Renal cortex interstitium (tissue), 11 donors: ENCODE data around the gene SEZ6L2. TPM values are rescaled to one million over a fixed set of nuclear protein-coding genes. Genes with fewer than 3 reads are reported as not detected.
"Not testable (repeated sequence)": the region's sequence is repeated elsewhere in the genome, so short reads cannot be mapped to it uniquely, and the experiment has no call there.

Experiments
- DNase-seq, 11 donors: peaks; one replicate each; pipeline ENCODE4 v3.0.0-alpha.2; 2013; ENCODE audit warnings: low read depth in 9 of 11, low spot score in 4 of 11; ENCODE audit errors: extremely low read depth in 1 of 11
- polyA plus RNA-seq, 3 donors: library from polyadenylated mRNA; unstranded; fragments of 120-200 nt; gene quantifications; one replicate each; pipeline ENCODE4 v1.2.1, GENCODE V29; 2013; ENCODE audit not compliant: insufficient read length in 3 of 3

Gene SEZ6L2
- polyA plus RNA-seq, 3 donors, result 8.2 to 12.5 (median 12.4) TPM

- no peak for DNase-seq
Measured at GRCh38 chr16:29896841-29897240, 2.5 kb downstream of the SEZ6L2 start.

GRCh38 chr16:29894352-29894751, 5.0 kb downstream of the SEZ6L2 start:
- no peak for DNase-seq

DNA sequence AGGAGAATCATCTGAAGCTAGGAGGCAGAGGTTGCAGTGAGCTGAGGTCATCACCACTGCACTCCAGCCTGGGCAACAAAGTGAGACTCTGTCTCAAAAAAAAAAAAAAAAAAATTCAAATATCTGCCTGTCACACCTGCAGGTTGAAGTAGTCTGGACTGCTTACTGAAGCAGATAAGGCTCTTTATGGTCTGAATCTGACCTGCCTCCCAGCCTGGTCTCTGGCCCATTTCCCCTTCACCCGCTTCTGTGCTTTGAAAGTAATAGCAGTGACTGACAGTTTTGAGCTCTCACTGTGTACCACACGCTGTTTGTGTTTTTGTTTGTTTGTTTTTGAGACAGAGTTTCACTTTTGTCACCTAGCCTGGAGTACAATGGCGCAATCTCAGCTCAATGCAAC, 5.8 kb downstream of the SEZ6L2 start:
- no peak for DNase-seq

- DNase-seq, result no peak
Measured at GRCh38 chr16:29892458-29892813, 6.9 kb downstream of the SEZ6L2 start.

DNA sequence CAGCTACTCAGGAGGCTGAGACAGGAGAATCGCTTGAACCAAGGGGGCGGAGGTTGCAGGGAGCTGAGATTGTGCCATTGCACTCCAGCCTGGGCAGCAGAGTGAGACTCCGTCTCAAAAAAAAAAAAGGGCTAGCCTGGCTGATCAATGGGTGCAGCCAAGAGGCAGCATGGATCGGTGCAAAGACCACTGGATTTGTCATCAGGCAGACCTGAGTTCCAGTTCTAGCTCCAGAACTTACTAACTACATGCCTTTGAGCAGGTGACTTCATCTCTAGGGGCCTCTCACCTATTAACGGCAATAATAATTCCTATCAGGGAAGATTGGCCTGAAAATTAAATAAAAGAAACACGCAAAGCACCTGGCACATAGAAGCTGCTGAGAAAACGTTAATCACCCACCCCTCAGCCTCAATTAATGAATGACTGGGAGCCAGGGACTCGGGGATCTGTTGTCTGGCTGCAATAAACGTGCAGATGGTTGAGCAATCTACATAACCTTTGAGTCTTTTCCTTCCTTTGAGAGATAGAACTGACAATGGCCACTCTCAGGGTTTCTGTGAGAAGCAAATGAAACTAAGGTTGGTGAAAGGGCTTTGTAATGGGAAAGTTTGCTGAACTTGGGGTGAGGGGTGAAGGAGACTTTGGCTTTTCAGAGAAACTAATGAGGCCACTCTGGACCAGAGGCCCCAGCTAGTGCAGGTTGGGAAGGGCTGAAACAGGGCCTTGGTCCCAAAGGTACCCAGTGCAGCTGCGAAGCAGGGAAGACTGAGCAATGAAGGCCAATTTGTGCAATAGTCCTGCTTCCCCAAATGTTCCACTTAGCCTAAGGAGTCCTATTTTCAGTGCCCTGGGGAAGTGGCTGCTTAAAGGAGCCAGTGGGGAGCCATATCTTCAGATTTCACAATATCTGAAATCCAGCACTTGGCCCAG, 7.6 kb downstream of the SEZ6L2 start:
- DNase-seq, result peak in 1 of 11 donors; percentile 14

- not testable (repeated sequence) for DNase-seq
Measured at GRCh38 chr16:29889372-29889771, 10.0 kb downstream of the SEZ6L2 start.

- DNase-seq, result no peak
Measured at GRCh38 chr16:29883987-29884386, 15.4 kb downstream of the SEZ6L2 start.

DNA sequence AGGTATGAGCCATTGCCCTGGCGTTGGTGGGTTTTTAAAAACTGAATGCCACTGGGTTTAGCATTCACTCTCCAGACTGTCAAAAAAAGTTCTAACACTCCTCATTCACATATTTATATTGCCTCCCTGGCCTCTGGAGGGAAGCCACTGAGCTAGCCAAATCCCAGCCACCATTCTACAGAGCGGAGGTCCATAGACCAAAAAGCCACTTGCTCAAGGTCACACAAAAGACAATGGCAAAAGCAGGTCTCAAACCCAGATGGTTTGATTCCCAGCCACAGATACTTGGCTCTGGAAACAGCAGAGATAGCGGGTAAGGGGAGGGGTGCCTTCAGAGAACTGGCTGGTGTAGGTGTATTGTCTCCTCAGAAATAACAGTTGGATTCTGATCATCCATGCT, 18.3 kb downstream of the SEZ6L2 start:
- DNase-seq, result no peak

GRCh38 chr16:29878172-29878571, 21.2 kb downstream of the SEZ6L2 start:
- no peak for DNase-seq

GRCh38 chr16:29877266-29877961, 21.9 kb downstream of the SEZ6L2 start:
- peak in 2 of 11 donors; percentile 7 for DNase-seq

DNA sequence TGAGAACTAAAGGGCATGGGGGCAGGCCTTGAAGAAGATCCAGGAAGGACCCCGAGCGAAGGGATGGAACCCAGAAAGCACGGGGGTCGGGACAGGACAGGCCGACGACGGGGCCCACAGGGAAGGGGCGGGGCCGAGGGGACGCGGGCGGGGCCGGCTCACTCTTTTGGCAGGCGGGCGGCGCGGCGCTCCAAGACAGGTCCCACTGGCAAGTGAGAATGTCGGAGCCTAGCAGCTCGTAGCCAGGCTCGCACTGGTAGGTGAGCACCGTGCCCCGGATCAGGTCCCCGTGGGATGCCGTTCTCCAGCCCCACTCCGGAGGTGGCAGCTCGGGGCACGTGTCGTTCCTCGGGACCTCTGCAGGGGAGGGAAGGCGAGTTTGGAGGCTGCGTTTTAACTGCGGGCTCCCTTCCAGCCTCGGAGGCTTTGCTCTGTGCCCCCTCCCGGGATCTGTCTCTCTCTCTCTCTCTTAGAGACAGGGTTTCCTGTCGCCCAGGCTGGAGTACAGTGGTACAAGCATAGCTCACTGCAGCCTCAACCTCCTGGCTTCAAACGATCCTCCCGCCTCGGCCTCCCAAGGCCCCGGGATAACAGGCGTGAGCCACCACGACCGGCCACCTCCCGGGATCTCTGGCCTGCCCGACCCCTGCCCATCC, 22.6 kb downstream of the SEZ6L2 start:
- no peak for DNase-seq

DNA sequence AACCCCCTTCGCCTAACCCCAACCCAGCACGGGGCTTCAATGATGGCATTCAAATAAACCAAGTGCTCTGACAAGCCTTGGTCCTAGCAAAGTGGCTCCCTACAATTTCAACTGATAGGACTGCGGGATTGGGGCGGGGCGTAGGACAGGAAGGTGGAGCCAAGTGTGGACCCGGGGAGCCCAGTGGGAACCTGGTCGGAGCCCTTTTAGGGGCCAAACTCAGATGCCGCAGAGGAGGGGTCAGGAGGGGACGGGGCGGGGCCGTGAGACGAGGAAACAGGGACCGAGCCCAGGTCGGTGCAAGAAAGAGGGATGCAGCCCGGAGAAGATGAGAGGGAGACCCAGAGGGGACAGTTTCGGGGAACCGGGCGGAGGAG, 23.1 kb downstream of the SEZ6L2 start:
- DNase-seq, result no peak

DNA sequence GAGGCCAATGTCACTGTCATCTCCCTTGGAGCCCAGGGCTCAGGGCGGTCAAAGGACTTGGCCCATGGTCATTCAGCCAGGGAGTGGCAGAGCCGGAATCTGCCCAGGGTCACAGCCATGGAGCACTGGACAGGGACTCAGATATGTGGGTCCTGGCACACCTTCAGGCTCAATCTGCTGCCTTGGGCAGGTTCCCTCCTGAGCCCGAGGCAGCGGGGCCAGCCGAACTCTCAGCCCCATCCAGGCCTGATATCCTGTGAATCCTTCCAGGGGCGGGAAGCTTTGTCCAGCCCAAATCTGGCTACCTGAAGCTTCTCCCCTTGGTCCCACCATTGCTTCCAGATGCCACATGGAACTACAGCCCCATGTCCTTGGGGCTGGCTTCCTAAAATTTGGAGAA, 24.1 kb downstream of the SEZ6L2 start:
- DNase-seq, result no peak

GRCh38 chr16:29873319-29873718, 26.0 kb downstream of the SEZ6L2 start:
- no peak for DNase-seq

DNA sequence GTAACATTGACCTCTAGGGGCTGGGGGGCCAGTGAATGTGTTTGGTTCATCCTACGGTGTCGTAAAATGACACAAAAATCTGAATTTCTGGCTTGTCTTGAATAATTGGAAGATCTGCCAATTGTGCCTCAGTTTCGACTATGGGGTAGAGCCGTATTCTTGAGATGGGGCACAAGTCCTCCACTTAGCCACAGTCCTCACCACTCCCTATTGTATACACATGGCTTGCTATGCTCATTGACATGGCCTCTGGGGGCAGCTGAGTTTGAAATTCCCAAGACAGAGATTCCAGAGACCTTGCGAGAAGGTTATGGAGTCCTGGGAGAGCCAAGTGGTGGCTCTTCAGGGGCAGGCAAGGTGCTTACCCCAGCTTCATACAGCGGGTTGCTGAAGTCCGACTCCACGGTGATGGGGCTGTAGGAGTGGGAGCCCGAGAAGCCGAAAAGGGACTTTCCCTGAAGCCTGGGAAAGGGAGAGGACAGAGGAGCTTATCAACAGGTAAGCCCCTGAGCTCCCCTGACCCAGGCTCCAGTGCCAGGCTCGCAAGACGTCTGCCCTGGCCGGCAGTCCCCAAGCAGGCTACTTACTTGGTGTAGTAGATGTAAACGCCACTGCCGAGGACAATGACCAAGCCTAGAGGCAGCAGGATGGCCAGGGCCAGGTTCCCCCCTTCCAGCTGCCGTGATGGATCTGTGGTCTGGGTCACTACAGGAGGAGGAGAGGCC, 27.4 kb downstream of the SEZ6L2 start:
- DNase-seq, result no peak

DNA sequence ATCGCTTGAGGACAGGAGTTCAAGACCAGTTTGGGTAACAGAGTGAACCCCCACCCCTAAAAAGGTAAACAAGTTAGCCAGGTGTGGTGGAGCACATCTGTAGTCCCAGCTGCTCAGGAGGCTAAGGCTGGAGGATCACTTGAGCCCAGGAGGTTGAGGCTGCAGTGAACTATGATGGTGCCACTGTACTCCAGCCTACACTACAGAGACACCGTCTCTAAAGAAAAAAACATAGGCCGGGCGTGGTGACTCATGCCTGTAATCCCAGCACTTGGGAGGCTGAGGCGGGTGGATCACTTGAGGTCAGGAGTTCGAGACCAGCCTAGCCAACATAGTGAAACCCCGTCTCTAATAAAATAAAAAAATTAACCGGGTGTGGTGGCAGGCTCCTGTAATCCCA, 30.3 kb downstream of the SEZ6L2 start:
- DNase-seq, result not testable (repeated sequence)

- no peak for DNase-seq
Measured at GRCh38 chr16:29868396-29869009, 30.8 kb downstream of the SEZ6L2 start.

- no peak for DNase-seq
Measured at GRCh38 chr16:29864205-29864604, 35.1 kb downstream of the SEZ6L2 start.

GRCh38 chr16:29863669-29863984, 35.7 kb downstream of the SEZ6L2 start:
- no peak for DNase-seq
